Middle frontal gyrus (tissue), 1 donor: ENCODE results near the gene ALKBH1.
"Not testable (repeated sequence)": the region's sequence is repeated elsewhere in the genome, so short reads cannot be mapped to it uniquely, and the experiment has no call there.

Experiments used
- DNase-seq: peaks from one replicate; pipeline ENCODE4 v3.0.0-alpha.2; 2015; ENCODE audit warnings: low spot score; ENCODE audit errors: extremely low spot score

The ALKBH1 gene

DNA sequence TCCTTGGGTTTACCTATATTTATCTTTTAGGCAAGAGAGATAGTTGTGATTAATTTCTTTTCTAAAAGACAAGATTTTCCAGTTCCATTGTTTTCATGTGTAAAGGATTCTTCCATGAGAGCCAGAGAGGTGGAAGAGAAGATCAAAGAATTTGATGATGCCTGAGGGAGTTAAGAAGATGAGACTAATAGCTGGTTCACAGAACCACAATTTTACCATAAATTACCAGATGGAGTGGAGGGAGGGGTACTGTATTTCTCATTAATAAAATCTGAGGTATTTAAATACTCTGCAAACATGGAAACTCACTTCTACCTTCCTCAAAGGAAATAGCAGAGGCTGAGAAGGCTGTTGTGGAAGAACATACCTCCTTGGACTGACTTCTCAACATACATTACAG is 34.6 kb downstream of the ALKBH1 start:
- DNase-seq, result no peak

DNA sequence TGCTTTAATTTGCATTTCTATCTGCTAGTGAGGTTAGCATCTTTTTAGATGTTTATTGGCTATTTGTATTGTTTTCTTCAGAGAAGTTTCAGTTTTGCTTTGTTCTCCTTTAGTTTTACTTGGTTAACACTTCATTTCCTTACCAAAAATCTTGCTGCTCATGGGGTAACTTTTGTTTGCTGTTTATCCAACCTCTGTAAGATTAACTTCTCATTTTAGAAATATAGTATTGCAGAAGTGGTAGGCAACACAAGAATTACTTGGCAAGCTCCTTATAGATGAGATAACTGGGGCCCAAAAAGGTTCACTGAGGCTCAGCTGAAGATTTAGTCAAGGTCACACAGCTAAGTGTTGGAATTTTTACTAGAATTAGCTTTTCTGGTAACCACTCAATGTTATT is 40.5 kb downstream of the ALKBH1 start:
- no peak for DNase-seq

GRCh38 chr14:77663293-77663692 is 44.5 kb downstream of the ALKBH1 start:
- DNase-seq, result no peak

DNA sequence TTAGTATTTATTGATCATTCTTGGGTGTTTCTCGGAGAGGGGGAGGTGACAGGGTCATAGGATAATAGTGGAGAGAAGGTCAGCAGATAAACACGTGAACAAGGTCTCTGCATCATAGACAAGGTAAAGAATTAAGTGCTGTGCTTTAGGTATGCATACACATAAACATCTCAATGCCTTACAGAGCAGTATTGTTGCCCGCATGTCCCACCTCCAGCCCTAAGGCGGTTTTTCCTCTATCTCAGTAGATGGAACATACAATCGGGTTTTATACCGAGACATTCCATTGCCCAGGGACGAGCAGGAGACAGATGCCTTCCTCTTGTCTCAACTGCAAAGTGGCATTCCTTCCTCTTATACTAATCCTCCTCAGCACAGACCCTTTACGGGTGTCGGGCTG is 46.3 kb downstream of the ALKBH1 start:
- DNase-seq, result not testable (repeated sequence)

DNA sequence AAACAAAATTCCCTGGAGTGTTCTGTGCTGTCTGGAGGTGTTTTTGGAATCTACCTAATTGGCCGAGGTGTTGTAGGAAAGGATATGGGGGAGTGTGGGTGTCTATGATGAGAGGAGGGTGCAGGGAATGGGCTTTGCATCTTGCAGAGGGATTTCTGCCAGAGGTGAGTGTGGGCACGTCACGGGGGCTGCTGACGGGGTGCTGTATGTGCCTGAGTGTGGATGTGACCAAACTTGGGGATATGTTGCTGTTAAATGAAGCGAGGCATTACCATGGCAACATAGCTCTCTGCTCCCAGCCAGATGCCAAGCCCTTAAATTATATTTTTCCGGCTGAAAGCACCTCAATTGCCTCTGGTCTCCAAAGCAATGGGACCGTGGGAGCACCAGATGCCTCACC is 47.1 kb downstream of the ALKBH1 start:
- no peak for DNase-seq

DNA sequence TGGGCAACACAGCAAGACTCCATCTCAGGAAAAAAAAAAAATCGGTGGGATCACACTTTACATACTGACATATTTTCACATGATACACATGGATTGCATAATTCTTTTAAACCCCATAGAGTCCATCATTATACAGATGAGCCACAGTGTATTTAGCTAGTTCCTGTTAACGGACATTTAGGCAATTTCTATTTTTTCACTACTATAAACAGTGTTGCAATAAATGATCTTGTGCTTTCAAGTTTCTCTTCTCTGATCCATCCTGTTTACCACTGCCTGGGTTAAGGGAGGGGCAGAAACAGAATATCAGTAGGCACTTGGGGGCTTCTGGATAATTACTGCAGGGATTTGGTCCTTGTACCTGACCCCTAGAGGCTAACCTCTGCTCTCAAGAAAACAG is 48.0 kb downstream of the ALKBH1 start:
- no peak for DNase-seq

- no peak for DNase-seq
Measured at GRCh38 chr14:77657280-77657679, 50.5 kb downstream of the ALKBH1 start.

- no peak for DNase-seq
Measured at GRCh38 chr14:77654001-77654441, 53.8 kb downstream of the ALKBH1 start.

GRCh38 chr14:77649326-77649725 is 58.5 kb downstream of the ALKBH1 start:
- no peak for DNase-seq

GRCh38 chr14:77648520-77649200 is 59.2 kb downstream of the ALKBH1 start:
- DNase-seq, result no peak

DNA sequence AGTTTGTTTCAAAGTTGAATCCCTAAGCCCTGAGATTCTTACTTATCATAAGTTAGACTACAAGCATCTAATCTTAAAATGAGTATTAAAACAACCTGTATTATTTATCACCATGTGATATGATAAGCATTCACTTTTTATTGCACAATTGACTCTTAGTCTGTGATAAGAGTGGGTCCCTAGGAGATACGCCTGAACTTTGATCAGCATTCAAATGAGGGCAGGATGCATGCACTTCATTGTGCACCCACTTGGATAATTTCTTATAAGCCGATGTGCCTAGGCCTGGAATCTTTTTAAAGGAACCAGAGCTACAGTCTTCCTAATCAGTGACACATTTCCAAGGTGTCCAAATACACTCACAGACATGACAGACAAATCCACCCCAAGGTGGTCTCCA is 60.0 kb downstream of the ALKBH1 start:
- no peak for DNase-seq

- DNase-seq, result no peak
Measured at GRCh38 chr14:77646907-77647306, 60.9 kb downstream of the ALKBH1 start.

- no peak for DNase-seq
Measured at GRCh38 chr14:77645520-77646230, 62.1 kb downstream of the ALKBH1 start.

- no peak for DNase-seq
Measured at GRCh38 chr14:77642407-77642806, 65.4 kb downstream of the ALKBH1 start.

- peak; percentile 22 for DNase-seq
Measured at GRCh38 chr14:77641534-77642341, 66.1 kb downstream of the ALKBH1 start.

GRCh38 chr14:77640756-77641533 is 66.9 kb downstream of the ALKBH1 start:
- DNase-seq, result no peak

GRCh38 chr14:77638771-77639171 is 69.1 kb downstream of the ALKBH1 start:
- DNase-seq, result no peak

DNA sequence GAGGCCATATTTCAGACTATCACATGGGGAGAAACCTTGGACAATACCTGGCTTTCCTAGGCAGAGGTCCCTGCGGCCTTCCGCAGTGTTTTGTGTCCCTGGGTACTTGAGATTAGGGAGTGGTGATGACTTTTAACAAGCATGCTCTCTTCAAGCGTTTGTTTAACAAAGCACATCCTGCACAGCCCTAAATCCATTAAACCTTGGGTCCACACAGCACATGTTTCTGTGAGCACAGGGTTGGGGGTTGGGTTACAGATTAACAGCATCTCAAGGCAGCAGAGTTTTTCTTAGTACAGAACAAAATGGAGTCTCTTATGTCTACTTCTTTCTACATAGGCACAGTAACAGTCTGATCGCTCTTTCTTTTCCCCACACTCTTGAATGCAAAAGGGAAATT is 72.0 kb downstream of the ALKBH1 start:
- not testable (repeated sequence) for DNase-seq

- DNase-seq, result not testable (repeated sequence)
Measured at GRCh38 chr14:77635466-77635865, 72.4 kb downstream of the ALKBH1 start.

DNA sequence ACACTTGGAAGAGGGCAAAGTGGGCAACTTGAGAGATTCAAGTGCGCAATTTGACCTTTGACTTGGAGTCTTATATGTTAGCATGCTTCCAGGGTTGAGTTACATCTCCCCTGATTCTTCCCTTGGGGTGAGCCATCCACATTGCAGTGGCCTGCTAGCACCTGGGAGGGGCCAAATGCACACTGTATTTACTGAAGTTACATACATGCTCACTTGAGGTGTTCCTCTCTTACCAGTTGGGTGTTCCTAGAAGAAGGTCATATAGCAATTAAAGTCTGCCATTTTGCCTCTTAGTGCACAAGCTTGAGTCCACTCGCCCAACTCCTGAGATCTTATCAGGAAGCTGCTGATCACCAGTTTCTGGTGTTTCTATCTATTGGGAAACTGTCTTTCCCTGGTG is 77.7 kb downstream of the ALKBH1 start:
- no peak for DNase-seq

DNA sequence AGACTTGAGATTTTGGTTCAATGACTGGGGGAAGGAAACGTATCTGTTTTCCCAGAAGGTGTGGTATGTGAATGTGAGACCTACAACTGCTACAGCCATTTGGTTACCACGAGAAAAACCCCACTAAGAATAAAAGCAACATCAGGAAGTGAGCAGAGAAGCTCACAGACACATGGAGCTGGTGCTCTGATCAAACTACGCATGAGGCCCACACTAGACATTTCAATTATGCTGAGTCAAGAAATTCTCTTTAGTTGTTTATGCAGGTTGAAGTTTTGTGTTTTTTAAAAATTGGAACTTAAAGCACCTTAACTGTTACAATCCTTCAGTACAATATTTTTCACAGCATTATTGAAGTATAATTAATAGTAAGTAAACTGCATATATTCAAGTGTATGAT is 82.5 kb downstream of the ALKBH1 start:
- no peak for DNase-seq
